ENCODE results near the gene MRGPRF.
"Not testable (repeated sequence)": the region's sequence is repeated elsewhere in the genome, so short reads cannot be mapped to it uniquely, and the experiment has no call there.

The MRGPRF gene

GRCh38 chr11:68980776-68981065 lies 32.3 kb downstream of the MRGPRF start, which contains the start of gene MRGPRD:
Gene MRGPRD (minus strand): TSS chr11:68980986. CDS start chr11:68980986, 0 bp downstream.
- DNase-seq, result no peak

DNA sequence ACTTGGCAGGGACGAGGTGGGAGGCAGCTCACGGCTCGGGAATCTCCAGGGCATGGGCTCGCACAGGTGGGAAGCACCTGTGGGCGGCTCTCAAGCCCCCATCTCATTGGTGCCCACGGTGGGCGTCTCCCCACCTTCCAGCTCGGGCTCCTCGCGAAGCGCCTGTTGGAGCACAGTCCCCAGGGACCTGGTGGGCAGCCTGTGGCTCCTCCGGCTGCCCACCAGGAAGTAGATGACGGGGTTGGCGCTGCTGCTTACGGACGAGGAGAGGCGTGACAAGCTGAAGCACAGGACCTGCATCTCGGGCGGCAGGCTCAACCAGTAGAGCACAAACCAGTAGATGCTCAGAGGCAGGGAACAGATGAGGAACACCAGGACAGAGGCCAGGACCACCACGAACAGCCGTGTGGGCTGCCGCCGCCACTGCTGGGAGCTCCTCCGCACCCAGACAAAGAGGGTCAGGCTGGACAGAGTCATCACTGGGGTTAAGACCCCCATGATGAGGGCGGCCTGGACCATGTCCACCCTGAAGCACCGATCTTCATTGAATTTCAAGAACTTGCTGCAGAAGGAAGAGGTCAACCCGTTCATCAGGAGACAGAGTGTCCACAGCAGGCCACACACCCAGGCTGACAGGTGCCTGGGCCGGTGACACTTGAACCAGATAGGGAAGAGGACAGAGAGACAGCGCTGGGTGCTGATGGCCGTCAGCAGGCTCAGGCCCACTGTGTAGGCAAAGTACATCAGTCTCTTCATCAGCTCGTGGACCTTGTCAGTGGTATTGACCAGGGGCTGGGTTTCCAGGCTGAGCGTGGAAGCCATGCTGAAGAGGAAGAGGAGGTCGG lies 32.9 kb downstream of the MRGPRF start:
- no peak for DNase-seq

- DNase-seq, result peak; percentile 65
Observed at GRCh38 chr11:68978931-68979594, 34.0 kb downstream of the MRGPRF start.

GRCh38 chr11:68978626-68978930 lies 34.5 kb downstream of the MRGPRF start:
- no peak for DNase-seq

DNA sequence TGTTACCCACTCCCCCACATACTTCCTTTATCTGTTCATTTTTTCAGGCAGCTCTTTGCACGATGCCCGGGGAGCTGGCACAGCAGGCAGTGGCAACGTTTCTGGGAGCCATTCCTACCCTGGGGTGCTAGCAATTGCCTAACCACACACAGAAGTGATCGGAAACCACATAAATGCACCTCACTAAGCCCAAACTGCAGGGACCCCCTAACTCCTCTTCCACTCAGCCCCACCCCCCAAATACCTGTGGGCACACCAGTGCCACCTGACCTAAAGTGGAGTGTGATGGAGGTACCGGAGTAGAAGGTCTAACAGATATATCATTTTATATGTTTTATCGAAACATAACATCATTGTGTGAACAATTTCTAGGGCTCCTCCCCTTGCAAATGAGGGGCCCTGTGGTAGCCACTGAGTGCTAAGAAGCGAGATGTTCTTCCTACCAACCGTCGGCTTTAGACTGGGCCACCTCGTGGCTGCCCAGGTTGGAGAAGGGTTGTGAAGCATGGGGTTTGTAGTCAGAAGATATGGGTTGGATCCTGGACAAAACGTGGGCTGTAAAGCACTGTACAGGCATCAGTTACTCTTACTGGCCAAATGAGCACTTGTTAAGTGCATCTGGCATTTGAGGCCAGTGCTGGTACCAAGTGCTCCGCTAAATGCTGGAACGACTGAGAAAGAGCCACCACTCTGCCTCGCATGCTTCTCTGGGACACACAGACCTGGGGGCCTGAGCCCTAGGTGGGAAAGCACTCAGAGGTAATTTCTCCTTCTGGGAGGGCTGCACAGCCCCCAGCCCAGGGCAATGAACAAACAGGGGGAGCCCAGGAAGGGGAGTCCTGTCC lies 35.0 kb downstream of the MRGPRF start:
- DNase-seq, result no peak

DNA sequence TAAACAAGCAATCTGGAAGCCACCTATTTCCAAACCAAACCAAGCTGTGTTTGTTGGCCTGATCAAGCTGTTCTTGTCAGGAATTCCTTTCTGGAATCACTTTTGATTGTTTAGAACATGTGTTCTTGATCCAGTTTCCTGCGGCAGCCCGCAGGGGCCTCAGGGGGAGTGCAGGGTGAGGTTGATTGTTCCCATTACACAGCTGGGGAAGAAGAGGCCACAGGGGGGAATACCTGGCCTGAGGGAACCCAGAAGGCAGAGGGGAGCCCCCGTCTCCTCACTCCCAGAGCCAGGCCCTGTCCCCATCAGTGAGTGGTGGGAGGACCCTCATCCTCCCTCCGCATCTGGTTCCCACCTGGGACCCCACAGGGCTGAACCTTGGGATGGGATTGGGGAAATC lies 36.5 kb downstream of the MRGPRF start:
- DNase-seq, result no peak

DNA sequence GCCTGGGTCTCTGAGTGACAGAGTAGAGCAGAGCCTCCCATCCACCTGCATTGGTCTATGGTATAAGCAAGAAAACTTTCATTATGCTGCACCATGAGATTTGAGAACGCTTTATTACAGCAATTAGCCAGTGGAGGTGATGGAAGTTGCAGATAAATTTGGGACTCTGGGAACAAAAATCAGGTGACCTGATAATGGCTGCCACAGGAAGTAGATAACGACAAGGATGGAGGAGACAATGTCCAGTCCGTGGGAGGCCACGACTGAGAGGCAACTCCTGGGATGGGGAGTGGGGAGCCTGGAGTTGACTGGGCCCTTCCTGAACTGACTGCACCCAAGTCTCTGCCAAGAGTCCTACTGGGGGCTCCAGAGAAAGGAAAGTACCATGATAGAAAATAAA lies 37.0 kb downstream of the MRGPRF start:
- no peak for DNase-seq

DNA sequence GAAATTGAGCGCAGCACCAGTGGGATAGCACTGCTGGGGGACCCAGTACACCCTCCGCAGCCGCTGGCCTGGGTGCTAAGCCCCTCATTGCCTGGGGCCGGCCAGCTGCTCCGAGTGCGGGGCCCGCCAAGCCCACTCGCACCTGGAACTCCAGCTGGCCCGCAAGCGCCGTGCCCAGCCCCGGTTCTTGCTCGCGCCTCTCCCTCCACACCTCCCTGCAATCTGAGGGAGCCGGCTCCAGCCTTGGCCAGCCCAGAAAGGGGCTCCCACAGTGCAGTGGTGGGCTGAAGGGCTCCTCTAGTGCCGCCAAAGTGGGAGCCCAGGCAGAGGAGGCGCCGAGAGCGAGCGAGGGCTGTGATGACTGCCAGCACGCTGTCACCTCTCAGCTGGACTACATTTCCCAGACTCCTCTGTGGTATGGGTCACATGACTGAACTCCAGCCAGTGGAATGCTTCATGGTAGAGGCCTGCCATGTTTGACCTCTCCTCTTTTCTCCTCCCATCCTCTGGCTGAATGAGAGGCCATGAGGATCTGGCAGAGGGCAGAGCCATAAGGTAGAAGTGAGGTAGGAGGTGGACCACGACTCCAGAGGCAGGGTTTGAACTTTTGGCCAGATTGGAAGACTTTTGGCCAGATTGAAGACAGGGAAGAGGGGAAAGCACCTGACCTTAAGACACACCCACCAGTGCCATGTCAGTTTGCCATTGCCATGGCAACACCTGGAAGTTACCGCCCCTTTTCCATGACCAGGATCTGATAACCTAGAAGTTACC lies 38.4 kb downstream of the MRGPRF start:
- no peak for DNase-seq

- not testable (repeated sequence) for DNase-seq
Observed at GRCh38 chr11:68973706-68974105, 39.3 kb downstream of the MRGPRF start.

- DNase-seq, result no peak
Observed at GRCh38 chr11:68973219-68973618, 39.8 kb downstream of the MRGPRF start.

- no peak for DNase-seq
Observed at GRCh38 chr11:68970921-68971636, 42.0 kb downstream of the MRGPRF start.

GRCh38 chr11:68969386-68969785 lies 43.7 kb downstream of the MRGPRF start:
- no peak for DNase-seq

DNA sequence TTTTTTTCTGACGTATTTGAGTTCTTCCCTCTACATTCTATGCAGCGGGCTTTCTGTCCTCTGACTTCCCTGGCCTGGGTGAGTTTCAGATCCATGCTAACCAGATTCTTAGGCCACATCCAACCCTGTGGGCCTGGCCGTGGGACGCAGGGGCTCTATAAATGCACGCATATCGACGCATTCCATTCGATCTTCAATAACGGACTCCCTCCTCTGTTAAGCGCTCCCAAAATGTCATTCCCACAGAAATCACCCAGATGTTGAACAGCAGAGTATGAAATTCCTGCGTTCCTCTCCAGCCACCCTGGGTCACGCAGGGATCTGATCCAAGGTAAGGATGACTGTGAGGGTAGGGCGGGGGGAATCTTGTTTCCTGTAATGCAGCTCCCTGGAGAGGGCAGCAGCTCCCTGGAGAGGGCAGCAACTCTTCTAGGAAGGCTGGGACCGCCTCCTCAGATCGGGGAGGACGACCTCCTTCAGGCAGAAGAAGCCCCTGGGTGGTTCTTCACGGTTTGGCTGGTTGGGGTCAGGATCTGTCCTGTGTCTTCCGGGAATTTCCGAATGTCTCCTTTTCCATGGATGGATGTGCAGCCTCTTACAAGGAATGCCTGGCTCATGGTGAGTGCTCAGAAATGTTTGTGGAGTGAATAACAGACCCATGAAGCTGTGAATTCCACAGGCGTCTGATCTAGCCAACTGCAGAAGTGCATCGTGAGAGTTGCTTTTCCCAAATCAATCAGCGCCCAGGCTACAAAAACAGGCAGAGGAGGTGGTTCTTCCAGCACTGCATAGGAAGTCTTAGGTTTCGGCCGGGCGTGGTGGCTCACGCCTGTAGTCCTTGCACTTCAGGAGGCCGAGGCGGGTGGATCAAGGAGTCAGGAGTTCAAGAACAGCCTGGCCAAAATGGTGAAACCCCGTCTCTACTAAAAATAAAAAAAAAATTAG lies 44.5 kb downstream of the MRGPRF start:
- no peak for DNase-seq

DNA sequence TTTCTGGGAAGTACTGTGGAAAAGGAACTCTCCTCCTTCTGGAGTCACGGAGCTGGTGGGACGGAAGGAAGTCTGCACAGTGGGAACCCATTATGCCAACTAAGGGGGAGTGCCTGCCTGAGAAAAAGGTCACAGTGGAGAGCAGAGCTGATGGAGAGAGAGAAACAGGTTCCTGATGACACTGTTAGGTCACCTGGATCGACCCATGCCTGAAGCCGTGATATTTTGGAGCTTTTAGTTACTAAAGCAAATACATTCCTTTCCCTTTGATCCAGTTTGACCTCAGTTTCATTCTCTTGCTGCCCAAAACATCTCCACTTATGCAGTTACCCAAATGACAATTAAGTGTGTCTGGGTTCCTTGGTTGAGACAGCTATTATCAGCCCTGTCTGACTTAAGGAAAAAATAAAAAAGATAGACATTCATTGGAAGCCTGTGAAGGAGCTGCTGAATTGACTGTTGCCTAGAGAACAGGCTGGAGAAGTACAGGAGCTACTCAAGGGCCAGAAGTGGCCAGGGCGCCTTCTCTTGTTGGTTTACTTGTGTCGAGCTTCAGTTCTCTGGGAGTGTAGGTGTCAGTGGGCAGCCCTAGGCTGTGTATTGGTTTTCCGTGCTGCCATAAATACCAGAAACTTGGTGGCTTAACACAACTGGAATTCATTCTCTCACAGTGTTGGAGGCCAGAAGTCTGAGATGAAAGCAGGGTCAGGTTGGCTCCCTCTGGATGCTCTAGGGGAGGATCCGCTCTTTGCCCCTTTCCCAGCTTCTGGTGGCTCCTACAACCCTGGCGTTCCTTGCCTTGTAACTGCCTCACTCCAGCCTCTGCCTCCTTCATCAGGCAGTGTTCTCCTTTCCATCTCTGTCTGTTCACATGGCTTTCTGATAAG lies 45.9 kb downstream of the MRGPRF start:
- no peak for DNase-seq

DNA sequence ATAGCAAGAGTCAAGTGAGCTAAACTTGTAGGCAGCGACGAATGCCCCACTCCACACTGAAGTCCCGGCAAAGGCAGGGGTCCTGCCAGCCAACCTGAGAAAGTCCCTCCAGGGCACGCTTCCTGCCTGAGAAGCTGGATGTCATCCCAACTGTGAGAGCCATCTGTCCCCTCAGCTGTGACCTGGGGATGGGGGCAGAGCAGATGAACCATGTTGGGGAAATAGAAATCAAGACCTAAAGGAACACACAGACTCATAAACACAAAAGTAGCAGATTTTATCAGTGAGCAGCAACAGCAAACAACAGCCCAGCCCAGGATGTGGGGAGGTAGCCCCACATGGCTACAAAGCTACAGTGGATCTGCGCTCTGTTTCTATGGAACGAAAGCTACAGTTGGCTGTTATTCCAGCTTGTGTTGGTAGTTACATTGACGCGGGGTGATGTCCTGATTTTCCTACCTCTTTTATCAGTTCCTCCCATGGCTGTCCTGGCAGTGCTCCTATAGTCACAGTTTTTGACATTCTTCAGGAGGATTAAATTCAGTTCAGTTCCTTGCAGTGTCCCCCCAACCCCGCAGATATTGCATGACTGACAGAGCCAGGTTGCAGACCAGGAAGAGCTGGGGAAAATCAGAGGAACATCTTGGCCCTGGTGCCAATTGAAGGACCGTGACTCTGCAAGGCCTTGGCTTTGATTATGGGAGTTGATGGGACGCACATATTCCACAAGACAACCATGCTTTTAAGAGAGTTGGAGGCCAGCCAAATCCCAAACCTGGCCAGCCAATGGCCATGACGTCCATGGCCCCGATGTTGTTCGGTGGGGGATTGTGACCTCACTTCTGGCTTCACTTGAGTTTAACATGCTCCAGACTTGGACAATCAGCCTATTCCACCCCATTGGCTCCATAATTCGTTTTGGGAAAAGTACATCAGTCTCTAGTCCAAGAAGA lies 46.9 kb downstream of the MRGPRF start:
- DNase-seq, result peak; percentile 79

- DNase-seq, result no peak
Observed at GRCh38 chr11:68963779-68964178, 49.3 kb downstream of the MRGPRF start.

- no peak for DNase-seq
Observed at GRCh38 chr11:68962527-68963250, 50.4 kb downstream of the MRGPRF start.

- DNase-seq, result no peak
Observed at GRCh38 chr11:68961245-68961644, 51.8 kb downstream of the MRGPRF start.
